Cardiac fibroblast (primary cell): Measurements from ENCODE around the gene JPH3.
A peak's percentile ranks its signal among the peaks of the same experiment; 100 is the strongest.

Source experiments
- DNase-seq, 2 donors: peaks; one replicate each; pipeline versions ENCODE4 v3.0.0 to v3.0.0-alpha.2; 2010; ENCODE audit warnings: low read depth in 2 of 2
- H3K4me3 ChIP-seq, 2 donors: replicated peaks in 1 of 2; 1 replicate in 1 of 2; 2 replicates in 1 of 2; pipeline ENCODE4 v1.5.1; 2011; ENCODE audit warnings: low read depth in 2 of 2, low read length in 2 of 2, mild to moderate bottlenecking in 2 of 2, moderate library complexity in 1 of 2
- TF ChIP-seq, protein P1 (sequence below): IDR thresholded peaks from one replicate; pipeline ENCODE4 v1.5.1; 2011; ENCODE audit warnings: low read depth, mild to moderate bottlenecking, low read length, inconsistent platforms

Gene JPH3

DNA sequence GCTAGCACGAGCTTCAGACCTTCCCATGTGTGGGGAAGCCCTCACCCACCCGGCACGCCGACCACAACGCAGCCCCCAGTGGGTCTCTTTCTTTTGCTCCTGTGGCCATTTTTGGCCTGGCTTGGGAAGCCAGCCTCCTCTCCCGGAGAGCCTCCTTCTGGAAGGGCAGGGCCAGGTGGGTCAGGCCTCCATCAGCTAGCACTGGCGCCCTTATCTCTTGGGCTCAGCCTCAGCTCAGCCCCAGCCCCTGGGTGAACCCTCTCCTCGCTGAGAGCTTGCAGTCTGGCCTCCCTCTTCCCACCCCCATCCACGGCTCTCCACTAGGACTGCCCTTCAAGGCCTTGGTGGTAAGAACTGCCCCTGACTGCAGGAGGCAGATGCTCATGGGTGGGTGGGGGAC is 14.7 kb upstream of the JPH3 start:
- H3K4me3 ChIP-seq = no peak overlapping the region
- no peak for DNase-seq
- TF ChIP-seq, protein P1, sequence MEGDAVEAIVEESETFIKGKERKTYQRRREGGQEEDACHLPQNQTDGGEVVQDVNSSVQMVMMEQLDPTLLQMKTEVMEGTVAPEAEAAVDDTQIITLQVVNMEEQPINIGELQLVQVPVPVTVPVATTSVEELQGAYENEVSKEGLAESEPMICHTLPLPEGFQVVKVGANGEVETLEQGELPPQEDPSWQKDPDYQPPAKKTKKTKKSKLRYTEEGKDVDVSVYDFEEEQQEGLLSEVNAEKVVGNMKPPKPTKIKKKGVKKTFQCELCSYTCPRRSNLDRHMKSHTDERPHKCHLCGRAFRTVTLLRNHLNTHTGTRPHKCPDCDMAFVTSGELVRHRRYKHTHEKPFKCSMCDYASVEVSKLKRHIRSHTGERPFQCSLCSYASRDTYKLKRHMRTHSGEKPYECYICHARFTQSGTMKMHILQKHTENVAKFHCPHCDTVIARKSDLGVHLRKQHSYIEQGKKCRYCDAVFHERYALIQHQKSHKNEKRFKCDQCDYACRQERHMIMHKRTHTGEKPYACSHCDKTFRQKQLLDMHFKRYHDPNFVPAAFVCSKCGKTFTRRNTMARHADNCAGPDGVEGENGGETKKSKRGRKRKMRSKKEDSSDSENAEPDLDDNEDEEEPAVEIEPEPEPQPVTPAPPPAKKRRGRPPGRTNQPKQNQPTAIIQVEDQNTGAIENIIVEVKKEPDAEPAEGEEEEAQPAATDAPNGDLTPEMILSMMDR = no peak

DNA sequence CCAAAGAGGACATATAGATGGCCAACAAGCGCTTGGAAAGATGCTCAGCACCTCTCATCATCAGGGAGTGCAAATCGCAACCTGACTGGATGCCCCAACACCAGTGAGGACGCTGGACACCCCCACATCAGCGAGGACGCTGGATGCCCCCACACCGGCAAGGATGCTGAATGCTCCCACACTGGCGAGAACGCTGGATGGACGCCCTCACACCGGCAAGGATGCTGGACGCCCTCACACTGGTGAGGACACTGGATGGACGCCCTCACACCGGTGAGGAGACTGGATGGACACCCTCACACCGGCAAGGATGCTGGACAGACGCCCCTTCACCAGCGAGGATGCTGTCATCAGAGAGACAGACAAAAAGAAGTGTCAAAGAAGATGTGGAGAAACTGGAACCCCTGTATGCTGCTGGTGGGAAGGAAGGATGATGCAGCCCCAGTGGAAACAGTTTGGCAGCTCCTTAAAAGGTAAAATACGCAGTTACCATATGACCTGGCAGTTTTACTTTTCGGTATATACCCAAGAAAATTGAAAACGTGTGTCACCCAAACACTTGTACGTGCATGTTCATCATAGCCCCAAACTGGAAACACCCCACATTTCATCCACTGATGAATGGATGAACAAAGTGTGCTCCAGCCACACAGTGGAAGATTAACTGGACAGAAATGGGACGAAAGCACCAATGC is 10.1 kb upstream of the JPH3 start:
- TF ChIP-seq, protein P1 = no peak
- DNase-seq = no peak

DNA sequence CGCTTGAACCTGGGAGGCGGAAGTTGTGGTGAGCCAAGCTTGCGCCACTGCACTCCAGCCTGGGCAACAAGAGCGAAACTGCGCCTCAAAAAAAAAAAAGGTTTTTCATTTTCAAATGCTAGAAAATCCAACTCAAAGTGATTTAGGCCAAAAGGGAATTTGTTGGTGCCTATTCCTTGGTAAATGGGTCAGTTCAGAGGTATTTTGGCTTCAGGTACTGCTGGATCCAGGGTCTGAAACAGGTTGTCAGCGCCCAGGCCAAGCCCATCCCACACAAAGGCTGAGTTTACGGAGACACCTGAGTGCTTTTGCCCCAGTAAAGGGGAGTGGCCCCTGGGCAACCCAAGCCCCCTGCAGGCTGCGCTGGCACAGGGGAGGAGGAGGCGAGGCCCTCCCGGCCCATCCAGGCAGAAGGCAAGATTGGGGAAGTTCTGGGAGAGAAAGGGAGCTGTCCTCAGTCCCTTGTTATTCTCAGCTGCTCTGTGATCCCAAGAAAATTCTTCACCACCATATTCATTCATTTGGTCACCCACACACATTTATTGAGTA is 8.5 kb upstream of the JPH3 start:
- TF ChIP-seq, protein P1 = no peak
- DNase-seq = no peak
- H3K4me3 ChIP-seq = no peak overlapping the region

More for the DNA sequence above, 10.1 kb upstream of the JPH3 start:
- no peak overlapping the region for H3K4me3 ChIP-seq

DNA sequence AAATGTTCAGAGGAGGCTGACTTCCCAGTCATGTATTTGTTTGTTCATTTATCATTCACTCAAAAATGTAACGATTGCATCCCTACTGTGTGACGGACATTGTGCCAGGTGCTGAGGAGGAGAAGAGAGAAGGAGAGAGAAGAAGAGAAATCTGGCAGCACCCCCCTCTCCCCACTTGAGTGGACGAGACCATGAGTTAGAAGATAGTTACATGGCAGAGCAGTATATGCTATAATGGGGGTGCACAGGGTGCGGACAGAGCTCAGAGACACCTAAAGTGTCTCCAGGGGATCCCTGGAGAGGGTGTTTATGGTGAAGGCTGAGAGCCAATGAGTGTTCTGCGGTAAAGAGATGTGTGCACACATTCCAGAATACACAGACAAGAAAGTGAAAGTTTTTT is 6.6 kb upstream of the JPH3 start:
- H3K4me3 ChIP-seq = no peak overlapping the region
- TF ChIP-seq, protein P1 = no peak
- no peak for DNase-seq

GRCh38 chr16:87597324-87597830 is 4.9 kb upstream of the JPH3 start:
- TF ChIP-seq, protein P1 = no peak
- DNase-seq = no peak
- no peak overlapping the region for H3K4me3 ChIP-seq

DNA sequence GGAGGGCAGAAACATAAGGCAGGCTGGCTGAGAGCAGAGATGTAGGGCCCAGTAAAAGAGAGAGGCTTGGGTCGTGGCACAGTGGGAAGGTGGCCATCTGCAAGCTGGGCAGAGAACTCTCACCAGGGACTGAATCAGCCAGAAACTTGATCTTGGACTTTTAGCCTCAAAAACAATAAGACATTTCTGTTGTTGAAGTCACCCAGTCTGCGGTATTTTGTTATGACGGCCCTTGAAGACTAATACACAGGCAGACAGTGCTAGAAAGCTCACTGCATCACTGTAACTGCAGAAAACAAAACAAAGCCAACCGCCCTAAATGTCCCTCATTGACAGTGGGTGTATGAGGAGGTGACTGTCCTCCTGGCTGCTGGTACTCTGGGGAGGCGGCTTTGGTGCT is 3.9 kb upstream of the JPH3 start:
- peak in 1 of 2 donors; percentile 10 for DNase-seq
- H3K4me3 ChIP-seq = no peak overlapping the region
- TF ChIP-seq, protein P1 = no peak
